ENCODE results near the gene XYLT1.

Gene XYLT1

DNA sequence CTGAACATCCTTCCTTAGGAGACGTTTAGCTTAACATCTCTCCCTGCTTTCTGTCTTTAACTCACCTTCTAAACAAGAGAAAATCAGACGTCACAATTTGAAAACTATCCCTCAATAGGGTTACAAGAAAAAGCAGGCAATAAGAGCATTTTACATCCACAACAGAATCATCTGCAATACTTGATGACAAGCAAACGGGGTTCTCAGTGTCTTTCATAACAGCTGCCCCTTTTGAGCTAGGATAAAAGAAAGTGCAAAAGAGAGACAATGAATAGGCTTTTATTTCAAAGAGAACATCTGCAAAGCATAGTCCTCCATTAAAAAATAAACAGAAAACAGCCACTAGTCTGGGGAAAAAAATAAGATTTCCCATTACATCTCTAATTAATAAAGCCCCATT, 13.2 kb downstream of the XYLT1 start:
- DNase-seq, result no peak

DNA sequence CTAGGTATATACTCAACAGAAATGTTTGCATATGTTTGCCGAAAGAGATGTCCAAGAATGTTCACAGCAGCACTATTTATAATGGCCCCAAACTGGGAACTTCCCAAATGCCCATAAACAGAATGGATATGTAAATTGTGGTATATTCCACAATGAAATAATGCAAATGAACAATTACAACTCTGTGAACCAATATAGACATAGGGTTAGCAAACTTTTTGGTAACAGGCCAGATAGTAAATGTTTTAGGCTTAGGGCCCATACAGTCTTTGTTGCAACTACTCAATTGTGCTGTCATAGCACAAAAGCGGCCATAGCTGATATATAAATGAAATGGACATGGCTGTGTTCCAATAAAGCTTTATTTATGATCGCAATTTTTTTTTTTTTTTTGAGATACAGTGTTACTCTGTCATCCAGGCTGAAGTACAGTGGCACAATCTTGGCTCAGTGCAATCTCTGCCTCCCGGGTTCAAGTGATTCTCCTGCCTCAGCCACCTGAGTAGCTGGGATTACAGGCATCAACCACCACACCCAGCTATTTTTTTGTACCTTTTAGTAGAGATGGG, 16.5 kb downstream of the XYLT1 start:
- DNase-seq, result no peak

DNA sequence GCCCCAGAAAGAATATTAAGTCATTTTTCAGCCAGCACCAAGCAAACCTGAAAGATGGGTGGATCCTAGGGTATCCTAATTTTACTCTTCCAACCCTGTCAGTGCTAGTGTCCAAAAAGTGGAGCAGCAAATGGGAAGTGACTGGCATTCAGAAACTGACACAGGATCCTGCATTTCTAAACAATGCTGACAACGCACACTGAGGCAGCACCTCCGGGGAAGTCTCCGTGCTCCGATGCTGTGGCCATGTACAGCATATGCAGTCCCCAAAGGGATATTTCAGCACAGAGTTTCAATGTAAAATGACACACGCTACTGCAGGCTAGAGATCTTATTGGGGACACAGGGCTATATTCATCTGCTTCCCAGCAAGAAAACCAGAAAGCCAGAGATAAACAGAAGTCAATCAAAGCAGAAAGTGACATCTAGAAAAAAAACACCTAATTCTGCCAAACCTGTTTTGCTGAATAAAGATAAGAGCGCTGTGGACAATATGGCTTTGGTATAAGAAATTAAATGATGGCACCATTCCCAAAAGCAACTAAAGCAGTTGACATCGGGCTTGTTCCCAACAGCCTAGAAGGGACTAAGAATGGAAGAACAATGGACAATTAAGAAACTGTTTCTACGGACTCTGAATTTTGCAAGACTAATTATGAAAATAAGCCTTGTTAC, 17.3 kb downstream of the XYLT1 start:
- no peak for DNase-seq

DNA sequence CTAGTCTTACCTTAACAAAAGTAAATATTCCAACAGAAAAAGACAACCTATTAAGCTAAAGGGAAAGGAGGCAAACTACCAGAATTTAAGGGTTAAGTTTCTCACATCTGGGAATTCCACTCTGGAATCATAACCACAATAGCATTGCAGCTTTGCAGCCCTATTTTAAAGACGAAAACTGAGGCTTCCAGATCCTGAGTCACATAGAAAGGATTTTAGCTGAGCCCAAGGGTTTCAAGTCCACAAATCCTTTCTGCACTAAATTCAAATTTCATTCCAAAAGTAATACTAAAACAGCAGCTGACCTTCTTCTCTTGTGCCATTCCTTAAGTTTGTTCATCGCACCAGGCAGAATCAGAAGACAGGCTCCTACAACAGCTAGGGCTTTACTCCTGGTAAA, 17.8 kb downstream of the XYLT1 start:
- DNase-seq, result no peak

DNA sequence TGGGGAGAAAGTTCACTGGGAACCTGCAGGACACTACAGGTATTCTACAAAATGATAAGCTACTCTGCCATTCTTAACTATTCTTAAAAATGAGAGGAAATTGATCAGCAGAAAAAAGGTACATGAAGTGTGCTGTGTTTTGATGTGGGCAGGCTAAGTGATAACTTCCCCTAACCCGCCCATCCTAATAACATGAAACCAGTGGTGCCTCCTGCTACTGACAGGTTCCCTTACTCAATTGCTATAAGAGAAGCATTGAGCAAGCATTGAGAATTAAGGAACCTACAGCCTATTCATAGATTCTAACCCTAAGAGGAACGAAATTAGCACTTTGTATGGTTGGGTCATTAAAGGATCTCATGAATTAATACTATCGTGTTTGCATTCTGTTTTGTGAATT, 18.9 kb downstream of the XYLT1 start:
- no peak for DNase-seq

DNA sequence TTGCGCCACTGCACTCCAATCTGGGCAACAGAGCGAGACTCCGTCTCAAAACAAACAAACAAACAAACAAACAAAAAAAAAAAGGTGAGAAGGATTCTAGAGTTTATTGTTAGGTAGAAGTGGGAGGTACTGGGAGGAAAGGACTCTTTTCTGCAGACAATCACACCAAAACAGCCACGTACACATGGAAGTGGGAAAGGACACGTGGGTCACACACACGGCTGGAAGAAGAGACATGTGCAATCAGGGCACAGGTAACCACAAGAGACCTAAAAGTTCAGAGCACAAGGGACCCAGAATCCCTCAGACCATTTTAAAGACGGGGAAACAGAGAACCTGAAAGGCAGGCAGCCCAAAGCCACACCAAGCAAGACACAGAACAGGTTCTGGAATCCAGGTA, 20.5 kb downstream of the XYLT1 start:
- DNase-seq, result no peak

DNA sequence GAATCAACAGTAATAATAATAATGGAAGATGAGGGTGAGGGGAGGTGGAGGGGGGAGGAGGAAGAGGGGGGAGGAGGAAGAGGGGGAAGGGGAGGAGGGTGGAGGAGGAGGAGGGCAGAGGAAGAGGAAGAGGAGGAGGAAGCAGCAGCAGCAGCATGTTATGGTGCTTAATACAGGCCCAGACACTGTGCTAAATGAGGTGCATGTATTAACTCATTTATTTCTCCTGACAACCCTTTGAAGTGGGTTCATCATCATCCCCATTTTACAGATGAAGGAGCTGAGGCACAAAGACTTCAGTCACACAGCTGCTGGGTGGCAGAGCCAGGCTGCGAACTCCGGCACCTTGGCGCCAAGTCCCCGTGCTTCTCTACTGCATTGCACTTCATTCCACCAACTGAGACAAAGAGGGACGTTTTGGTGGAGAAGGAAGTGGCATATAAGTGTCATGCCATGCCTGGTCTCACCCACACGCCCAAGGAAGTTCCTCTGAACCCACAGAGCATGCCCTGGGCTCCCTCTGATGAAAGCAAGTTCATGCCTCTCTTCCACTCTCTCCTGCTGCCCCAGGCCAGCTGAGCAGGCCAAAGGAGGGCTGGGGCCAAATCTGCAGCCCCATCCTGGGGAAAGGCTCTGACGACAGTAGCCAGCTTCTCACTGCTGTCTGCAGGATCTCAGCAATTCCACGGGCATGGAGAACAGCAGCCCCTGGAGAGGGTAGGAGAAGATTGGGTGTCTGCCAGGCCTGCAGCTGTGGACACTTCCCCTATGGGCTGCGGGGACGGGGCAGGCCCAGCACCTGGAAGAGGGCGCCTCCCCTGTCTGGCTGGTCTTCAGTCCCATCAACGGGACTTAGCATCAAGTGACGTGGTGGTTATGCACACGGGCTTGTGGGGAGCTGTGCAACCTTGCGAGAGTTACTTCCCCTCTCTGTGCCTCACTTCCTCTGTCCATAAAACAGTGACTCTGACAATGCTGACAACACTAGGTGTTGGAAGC, 21.8 kb downstream of the XYLT1 start:
- no peak for DNase-seq

DNA sequence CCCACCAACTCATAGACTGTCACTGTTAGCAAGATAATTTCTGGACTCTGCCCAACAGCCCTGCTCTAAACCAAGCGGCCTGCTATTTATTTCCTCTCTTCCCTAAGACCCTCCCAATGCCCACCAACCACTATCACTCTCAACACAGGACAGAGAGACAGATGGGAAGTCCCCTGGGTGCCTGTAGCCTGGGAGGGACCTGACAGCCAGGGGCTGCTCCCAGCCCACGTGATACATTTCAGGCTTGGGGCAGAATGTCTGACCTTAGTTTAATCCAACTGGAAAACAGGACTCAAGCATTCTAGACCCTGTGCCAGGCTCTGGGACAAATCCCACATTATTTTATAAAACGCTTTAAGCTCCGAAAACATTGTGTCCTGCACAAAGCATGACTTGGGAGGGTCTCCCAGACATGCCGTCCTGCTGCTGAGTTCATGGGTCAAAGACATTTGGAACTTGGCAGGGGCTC, 23.6 kb downstream of the XYLT1 start:
- DNase-seq, result no peak

DNA sequence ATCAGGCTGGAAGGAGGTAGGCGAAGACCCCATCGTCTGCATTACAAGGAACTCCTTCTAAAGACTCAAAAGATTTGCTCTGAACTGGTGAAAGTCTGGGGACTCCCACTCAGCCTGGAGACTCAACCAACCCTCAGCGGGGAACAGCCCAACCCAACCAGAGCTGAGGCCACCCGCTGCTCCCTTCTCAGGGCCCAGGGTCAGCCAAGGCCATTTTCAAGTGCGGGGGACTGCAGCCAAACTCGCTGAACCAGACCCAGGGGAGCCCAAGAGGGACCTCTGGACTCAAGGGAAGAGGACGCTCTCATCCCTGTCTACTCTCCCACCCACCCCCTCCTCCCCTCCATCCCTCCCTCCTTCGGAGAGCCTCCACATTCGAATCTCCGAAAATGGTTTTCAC, 24.1 kb downstream of the XYLT1 start:
- no peak for DNase-seq

DNA sequence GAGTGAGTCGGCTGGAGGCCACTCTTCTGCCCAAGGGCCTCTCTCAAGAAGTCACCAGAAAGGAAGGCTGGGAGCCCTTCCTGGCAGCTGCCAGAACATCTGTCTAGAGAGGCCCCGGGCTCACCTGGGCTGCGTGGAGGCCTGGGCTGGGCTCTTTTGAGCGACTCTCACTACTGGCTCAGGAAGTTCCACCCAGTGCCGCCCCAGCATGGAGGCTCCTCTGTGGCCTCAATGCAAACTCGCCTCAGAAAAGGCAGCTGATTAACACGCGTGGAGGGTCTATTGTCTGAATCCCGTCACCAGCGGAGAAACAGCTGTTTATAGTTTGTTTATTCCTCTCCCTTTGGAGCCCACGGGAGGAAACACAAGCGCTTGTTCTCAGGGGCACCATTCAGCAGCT, 25.3 kb downstream of the XYLT1 start:
- no peak for DNase-seq

DNA sequence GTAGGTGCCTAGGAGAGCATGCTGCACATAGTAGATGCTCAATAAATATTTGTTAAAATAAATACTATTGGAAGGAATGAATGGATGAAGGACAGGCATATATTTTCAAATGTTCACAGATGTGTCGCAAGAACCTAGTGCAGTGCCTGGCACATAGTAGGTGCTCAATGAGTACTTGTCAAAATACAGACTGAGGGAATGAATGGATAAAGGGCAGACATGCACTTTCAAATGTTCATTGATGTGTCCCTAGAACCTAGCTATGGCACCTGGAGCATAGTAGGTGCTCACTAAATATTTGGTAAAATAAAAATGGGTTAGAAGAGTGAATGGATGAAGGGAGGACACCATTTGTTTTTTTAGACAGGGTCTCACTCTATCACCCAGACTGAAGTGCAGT, 26.1 kb downstream of the XYLT1 start:
- DNase-seq, result no peak

DNA sequence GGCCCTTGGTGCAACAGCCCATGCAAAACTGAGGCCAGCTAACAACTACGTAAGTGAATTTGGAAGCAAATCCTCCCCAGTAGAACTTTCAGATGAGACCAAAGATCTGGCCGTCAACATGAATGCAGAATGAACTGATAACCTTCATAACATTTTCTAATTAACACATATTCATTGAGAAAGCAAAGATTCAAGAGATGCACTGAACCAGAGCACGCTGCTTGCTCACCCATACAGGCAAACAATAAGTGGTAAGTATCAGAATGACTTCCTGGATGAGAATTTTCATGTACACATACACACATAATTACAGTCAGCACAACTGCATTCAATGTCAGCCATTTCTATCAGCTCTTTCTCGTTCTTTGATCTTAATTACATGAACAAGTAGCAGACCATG, 30.6 kb downstream of the XYLT1 start:
- no peak for DNase-seq

DNA sequence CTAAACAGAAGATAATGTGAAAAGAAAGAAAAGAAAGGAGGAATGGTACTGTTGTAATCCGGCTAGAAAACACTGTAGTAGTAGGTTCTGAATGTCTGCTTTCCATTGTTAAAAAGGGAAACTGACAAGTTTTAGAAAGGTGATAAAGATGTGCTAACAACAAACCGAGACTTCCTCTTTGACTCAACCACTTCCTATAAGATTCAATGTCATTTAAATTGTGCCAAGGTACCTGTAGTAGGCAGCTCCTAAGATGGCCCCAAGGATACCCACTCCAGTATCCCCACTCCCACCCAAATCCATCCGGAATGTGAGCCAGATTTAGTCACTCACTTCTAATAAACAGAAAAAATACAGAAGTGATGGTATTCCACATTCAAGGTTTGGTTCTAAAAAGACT, 31.2 kb downstream of the XYLT1 start:
- DNase-seq, result no peak

DNA sequence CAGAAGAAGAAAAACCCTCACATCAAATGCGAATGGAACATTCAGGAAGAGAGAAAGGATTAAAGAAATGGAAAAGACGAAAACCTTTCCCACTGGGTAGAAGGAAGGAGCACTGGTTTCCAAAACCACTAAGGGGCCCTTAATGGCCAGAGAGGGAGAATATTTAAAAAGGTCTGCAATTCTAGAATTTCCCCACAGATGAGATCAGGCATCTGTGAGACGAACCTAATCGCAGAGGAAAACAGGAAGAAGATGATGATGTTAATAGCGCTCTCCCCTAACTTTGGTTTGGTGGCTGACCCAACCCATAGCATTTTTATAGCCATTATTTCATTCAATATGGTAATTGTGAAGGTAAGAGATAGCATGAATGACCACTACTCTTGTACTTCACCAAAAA, 32.8 kb downstream of the XYLT1 start:
- no peak for DNase-seq

DNA sequence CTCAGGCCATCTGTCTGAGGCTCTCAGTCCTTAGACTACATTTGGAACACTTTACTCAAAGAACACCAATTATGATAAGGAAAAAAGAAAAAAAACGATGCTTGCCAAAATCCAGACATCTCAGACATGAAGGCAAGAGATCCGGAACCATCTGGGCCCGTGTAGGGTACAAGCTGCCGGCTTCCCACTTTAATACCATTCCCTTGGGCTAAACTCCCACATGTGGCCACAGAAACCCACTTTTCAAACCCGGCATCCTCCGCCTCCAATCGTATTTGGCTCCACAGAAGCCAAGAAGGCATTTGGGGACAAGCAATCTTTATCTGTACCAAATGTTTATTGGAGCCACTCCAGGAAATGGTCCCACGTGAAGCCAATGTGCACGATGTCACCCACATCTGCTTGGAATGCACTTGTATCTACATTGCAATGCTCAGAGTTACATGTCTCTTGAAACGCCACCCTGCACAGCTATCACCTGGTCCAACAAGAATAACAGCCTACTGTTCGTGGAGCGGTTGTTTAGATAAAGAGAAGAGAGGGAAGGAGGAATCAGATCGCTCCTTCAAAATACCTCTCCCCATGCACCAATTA, 33.5 kb downstream of the XYLT1 start:
- no peak for DNase-seq

DNA sequence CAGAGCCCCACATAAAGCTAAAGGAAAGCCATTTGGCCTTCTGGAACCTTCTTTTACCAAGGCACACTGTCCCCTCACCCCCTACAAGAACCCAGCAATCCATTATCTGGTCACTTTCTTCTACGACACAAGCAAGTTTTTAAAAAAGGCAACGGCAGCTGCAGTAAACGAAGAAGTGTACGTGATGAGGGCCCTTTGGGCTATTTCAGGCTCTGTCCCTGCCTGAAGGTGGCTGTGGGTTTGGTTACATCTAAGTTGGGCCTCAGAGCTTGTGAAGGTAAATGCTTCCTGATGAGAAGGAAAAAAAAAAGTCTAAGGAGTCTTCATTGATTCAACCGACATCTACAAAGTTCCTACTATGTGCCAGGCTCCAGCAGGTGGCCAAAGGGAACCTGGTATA, 35.4 kb downstream of the XYLT1 start:
- no peak for DNase-seq

DNA sequence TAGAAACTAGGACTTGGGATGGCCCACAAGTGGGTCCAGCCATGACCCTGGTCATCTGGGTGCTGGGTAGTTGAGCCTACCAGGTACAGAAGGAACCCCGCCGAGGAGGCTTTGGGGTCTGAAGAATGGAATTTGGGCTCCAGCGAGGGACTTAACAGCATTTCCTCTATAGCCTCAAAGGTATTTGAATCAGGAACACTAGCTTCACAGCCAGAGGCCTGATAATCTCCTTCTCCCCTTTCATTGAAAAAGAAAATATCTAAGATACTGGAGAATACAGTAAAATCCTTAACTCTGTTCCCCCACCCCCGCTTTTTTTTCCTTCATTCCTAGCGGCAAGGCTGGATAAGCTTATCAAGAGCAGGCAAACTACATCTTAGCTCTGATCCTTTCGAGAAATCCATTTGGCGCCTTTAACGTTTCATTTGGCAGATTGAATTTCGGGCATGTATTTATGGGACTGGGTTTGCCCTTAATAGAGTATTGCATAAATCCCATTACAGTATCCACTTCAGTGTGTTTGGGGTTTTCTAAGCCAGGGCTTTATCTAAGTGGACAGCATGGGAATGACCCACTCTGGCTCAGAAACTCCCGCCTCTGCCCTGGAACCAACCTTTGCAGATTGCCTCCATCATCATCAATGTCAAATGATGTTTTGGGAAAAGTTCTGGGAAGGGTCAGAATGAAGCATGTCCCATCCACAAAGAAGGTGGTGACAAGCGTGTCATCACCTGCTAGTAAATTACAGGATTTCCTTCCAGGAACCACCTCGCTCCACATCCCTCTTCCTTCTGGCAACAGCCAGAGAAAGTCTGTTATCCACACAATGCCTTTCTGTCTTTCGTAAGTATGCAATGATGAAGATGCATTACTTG, 36.9 kb downstream of the XYLT1 start:
- no peak for DNase-seq

DNA sequence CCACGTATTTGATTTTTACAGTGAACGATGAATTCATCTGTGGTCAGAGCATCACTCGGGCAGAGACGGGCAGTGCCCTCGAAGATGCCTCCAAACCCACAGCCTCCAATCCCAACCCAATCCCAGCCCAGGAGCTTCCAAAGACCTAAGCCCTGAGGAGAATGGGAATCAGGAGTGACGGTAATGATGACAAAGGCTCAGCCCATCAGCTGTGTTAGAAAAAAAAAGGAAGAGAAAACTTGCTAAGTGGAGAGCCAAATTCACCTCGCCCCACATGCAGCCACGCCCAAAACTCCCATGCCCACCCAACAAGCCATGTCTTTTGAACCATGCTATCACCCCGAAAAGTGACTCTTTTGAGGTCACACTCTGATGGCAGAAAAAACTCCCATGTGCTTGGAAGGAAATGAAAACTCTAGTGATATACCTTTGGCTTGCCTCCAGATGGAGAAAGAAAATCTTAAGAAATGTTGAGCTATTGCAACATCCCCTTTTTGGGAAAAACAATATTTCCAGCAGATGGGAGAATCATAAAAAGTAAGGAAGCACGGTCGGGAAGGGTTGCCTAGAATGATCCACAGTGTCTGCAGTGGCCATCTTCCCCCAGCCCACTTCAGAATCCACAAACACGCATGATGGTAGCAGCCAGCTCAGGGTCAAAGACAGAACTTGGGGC, 37.7 kb downstream of the XYLT1 start:
- no peak for DNase-seq

DNA sequence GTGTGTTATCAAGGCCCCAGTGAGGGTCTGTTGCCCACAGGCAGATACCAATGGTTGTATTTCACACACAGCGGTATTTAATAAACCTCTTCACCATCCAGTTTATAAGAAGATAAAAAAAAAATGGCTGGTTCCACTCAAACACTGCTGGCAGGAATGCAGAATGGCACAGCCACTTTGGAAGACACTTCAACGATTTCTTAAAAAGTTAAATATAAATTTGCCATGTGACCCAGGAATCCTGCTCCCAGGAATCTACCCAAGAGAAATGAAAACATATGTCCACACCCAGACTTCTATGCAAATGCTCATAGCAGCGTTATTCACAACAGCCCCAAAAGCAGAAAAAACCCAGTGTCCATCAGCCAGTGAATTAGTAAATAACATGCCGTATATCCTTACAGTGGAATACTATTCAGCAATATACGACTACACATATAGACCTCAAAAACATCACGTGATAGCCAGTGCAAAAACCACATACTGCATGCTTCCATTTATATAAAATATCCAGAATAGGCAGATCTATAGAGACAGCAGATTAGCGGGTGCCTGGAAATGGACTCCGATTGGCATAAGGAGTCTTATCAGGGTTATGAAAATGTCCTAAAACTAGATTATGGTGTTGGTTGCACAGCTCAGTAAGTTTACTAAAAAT, 38.7 kb downstream of the XYLT1 start:
- DNase-seq, result no peak

DNA sequence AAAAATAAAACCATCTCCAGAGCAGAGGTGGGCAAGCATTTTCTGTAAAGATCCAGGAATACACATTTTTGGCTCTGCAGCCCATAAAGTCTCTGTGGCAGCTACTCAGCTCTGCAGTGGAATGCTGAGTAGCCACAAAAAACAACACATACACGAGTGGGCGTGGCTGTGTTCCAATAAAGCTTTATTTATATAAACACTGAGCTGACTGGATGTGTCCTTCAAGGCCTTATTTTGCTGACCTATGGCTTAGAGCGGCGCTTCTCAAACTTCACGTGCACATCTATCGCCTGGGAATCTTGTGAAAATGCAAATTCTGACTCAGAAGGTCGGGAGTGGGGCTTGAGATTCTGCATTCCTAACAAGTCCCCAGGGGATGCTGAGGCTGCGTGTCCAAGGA, 39.7 kb downstream of the XYLT1 start:
- DNase-seq, result no peak

DNA sequence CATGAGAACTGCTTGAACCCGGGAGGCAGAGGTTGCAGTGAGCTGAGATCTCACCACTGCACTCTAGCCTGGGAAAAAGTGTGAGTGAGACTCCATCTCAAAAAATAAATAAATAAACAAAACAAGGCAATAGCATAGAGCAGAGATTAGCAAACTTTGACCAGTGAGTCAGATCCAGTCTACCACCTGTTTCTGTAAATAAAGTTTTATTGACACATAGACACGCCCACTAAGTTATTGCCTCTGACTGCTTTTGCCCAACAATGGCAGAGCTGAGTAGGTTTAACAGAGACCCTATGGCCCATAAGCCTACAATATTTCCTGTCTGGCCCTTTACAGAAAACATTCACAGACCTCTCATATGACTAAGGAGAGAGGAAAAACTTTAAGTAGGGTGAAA, 44.3 kb downstream of the XYLT1 start:
- DNase-seq, result no peak

All from NCI-H146 (cell line).